ENCODE measurements around the gene ZNF540.
"Not testable (repeated sequence)": the region's sequence is repeated elsewhere in the genome, so short reads cannot be mapped to it uniquely, and the experiment has no call there.

ZNF540 gene

GRCh38 chr19:37594304-37594981 is at the start of gene ZNF540, which contains the start of gene ZNF571:
TSS of gene ZNF540 (plus strand) at chr19:37594876. CDS start at chr19:37598448, 3,572 bp downstream.
TSS of gene ZNF571 (minus strand) at chr19:37594792. CDS start at chr19:37586676, 8,116 bp downstream.
- Histone ChIP-seq H3K27ac (peak within 1 kb of the TSS; percentile 46 to 94 (median 86)), H3K4me3 (peak within 1 kb of the TSS; percentile 62 to 85 (median 68))

GRCh38 chr19:37551129-37551993 is 43.3 kb upstream of the ZNF540 start:
- Histone ChIP-seq H3K4me3 (peak overlapping the region; percentile 15 to 43 (median 31)), H3K27ac (peak overlapping the region in 1 of 21 experiments; percentile 12)

- H3K27ac ChIP-seq, result no peak overlapping the region
Observed at GRCh38 chr19:37563518-37563917, 31.2 kb upstream of the ZNF540 start.

GRCh38 chr19:37564624-37565369 is 29.9 kb upstream of the ZNF540 start:
- H3K4me3 ChIP-seq, result no peak overlapping the region
- H3K27ac ChIP-seq, result no peak overlapping the region

More at GRCh38 chr19:37563518-37563917, 31.2 kb upstream of the ZNF540 start:
- H3K4me3 ChIP-seq, result no peak overlapping the region

GRCh38 chr19:37565370-37565669 is 29.4 kb upstream of the ZNF540 start:
- Histone ChIP-seq H3K4me3 (no peak overlapping the region), H3K27ac (no peak overlapping the region)

- H3K4me3 ChIP-seq, result no peak overlapping the region
- no peak overlapping the region for H3K27ac ChIP-seq
Observed at GRCh38 chr19:37572203-37572602, 22.5 kb upstream of the ZNF540 start.

GRCh38 chr19:37583340-37583739 is 11.3 kb upstream of the ZNF540 start:
- Histone ChIP-seq H3K27ac (no peak overlapping the region), H3K4me3 (no peak overlapping the region)

- Histone ChIP-seq H3K4me3 (peak overlapping the region; percentile 62 to 85 (median 68)), H3K27ac (peak overlapping the region; percentile 46 to 94 (median 86))
Observed at GRCh38 chr19:37593996-37594303, 726 bp upstream of the ZNF540 start.

- peak overlapping the region; percentile 62 to 85 (median 68) for H3K4me3 ChIP-seq
Observed at GRCh38 chr19:37594982-37595382, 306 bp downstream of the ZNF540 start.

GRCh38 chr19:37635076-37636056 is 40.7 kb downstream of the ZNF540 start:
- no peak overlapping the region for H3K27ac ChIP-seq
- no peak overlapping the region for H3K4me3 ChIP-seq

More at GRCh38 chr19:37594982-37595382, 306 bp downstream of the ZNF540 start:
- peak overlapping the region in 20 of 21 experiments; percentile 2 to 94 (median 86) for H3K27ac ChIP-seq

GRCh38 chr19:37654118-37654517 is 59.4 kb downstream of the ZNF540 start:
- Histone ChIP-seq H3K4me3 (peak overlapping the region; percentile 60 to 81 (median 68)), H3K27ac (peak overlapping the region in 18 of 21 experiments; percentile 64 to 93 (median 84))

GRCh38 chr19:37654629-37655300 is 60.1 kb downstream of the ZNF540 start:
- Histone ChIP-seq H3K27ac (peak overlapping the region; percentile 45 to 93 (median 84)), H3K4me3 (peak overlapping the region; percentile 60 to 81 (median 68))

GRCh38 chr19:37655301-37655688 is 60.6 kb downstream of the ZNF540 start, which contains the start of gene ZFP30:
TSS of gene ZFP30 (minus strand) at chr19:37655465. CDS start at chr19:37647822, 7,643 bp downstream.
- H3K4me3 ChIP-seq, result peak within 1 kb of the TSS; percentile 60 to 81 (median 68)
- H3K27ac ChIP-seq, result peak within 1 kb of the TSS; percentile 45 to 93 (median 84)

- H3K27ac ChIP-seq, result peak overlapping the region in 20 of 21 experiments; percentile 64 to 93 (median 84)
- H3K4me3 ChIP-seq, result peak overlapping the region; percentile 60 to 81 (median 68)
Observed at GRCh38 chr19:37655689-37656371, 61.2 kb downstream of the ZNF540 start.

GRCh38 chr19:37657157-37657556 is 62.5 kb downstream of the ZNF540 start:
- H3K27ac ChIP-seq, H3K4me3 ChIP-seq: not testable (repeated sequence)
